HG02938 (cell line): Measurements from ENCODE around the gene SHQ1.

Experiments
- ATAC-seq: cut with Tn5 transposase; IDR thresholded peaks from one replicate; pipeline ENCODE4 v1.9.1; 2021; ENCODE audit warnings: mild to moderate bottlenecking, moderate library complexity; ENCODE audit not compliant: unreplicated experiment

Gene SHQ1

GRCh38 chr3:72855001-72855400 is 6.8 kb upstream of the SHQ1 start:
- no peak for ATAC-seq

DNA sequence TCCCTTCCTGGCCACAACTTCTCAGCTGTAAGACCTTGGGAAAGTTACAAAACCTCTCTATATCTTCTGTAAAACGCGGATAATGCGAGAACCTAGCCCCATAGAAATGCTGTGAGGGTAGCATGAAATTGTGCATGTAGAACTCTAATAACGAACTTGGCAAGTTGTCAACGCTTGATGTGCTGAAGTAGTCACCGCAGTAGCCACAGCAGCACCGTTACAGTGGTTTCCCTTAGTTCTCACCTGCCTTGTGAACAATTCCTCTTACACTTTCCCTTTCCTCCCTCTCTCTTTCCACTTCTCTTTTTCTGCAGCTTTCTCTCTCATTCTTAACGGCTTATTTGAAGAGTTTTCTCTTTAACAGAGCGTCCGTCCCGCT is 447 bp upstream of the SHQ1 start:
- peak; percentile 39 for ATAC-seq

GRCh38 chr3:72847282-72847681 is 963 bp downstream of the SHQ1 start:
- ATAC-seq: no peak

- no peak for ATAC-seq
These were observed 2.1 kb downstream of the SHQ1 start for GRCh38 chr3:72846166-72846565.

DNA sequence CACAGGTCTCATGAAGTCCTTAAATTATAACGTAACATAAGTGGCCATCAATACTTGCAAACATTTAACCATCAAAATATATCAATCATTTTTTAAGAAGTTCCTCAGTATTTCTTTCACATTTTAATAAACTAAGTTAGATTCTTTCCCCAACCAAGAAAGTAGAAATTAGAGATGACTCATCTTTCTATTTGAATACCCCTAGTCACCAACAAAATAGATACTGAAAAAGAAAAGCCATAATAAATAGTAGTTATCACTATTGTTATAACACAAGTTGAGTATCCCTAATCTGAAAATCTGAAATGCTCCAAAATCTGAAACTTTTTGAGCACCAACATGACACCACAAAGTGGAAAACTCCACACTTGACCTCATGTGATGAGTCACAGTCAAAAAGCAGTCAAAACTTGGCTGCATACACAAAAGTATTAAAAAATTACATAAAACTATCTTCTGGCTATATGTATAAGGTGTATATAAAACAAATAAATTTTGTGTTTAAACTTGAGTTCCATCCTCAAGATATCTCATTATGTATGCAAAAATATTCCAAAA is 3.7 kb downstream of the SHQ1 start:
- ATAC-seq: peak; percentile 36

GRCh38 chr3:72839057-72839456 is 9.2 kb downstream of the SHQ1 start:
- no peak for ATAC-seq

- no peak for ATAC-seq
These were observed 11.3 kb downstream of the SHQ1 start for GRCh38 chr3:72836923-72837322.

GRCh38 chr3:72836416-72836815 is 11.8 kb downstream of the SHQ1 start:
- ATAC-seq: no peak

GRCh38 chr3:72830452-72831223 is 17.6 kb downstream of the SHQ1 start:
- no peak for ATAC-seq

GRCh38 chr3:72829701-72830100 is 18.5 kb downstream of the SHQ1 start:
- ATAC-seq: no peak

DNA sequence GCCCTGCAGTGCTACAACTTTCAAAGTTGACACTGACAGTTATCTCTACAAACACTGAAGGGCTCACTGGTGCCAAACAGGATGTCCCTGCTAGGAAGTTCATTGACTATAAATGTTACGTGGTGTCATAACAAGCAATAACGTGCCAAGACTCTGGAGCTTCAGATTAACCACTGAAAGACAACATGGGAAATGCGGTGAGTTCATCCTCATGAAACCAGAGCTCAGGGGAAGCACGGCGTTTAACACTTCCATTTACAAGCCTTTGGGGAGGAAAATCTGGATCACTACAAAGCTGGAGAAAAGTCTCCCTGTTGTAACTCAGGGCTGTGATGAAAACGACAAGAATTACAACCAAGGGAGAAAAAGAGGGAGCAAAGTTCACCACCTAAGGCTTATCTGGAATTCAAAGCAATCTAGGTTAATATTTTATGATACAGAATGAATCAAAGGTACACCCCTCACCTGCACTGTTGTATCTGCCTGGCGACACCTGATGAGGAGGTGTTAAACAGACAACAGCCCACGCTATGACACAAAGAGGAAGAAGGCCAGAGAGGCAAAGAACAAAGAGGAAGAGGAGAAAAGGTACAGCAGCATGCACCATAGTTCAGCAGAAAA is 27.0 kb downstream of the SHQ1 start:
- peak; percentile 30 for ATAC-seq

GRCh38 chr3:72820415-72820814 is 27.8 kb downstream of the SHQ1 start:
- ATAC-seq: no peak

- ATAC-seq: no peak
These were observed 29.3 kb downstream of the SHQ1 start for GRCh38 chr3:72818905-72819304.

- ATAC-seq: no peak
These were observed 30.0 kb downstream of the SHQ1 start for GRCh38 chr3:72818092-72818773.

DNA sequence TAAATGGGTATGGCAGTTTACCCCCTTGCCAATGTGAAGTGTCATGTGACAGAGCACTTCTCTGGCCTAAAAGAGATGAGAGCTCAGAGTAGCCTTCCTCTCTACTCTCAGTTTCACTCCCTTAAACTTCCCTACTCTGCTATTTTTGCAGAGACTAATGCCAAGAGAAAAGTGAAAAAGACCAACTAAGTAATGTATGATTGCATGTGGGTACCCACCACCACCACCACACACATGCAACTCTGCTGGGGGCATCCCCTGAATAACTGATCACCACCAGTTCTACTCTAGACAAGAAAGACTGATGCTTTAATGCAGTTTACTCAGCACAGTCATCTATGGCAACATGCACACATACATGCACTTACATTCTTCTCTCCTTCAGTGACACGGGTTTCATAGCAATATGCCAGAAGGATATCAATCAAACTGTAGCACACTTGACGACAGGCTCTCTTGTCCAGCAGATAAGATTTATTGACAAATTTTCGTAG is 31.3 kb downstream of the SHQ1 start:
- ATAC-seq: peak; percentile 62

- peak; percentile 48 for ATAC-seq
These were observed 33.9 kb downstream of the SHQ1 start for GRCh38 chr3:72814308-72814707.

DNA sequence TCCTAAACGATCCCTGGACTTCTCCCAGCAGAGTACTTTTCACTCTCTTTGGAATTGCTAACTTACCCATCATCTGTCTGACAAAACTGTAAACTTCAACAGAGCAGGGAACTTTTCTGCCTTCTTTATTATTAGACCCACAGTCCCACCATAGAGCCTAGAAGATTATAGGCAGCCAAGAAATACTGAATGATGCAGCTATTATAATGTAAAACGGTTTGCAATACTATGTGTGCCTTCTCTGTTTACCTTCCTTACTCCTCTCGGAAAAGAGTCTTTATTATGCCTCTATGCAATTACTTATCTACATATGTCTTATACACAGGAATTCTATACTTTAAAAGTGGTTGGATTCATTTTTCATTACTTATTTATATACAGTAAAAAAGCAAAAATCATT is 36.0 kb downstream of the SHQ1 start:
- no peak for ATAC-seq

DNA sequence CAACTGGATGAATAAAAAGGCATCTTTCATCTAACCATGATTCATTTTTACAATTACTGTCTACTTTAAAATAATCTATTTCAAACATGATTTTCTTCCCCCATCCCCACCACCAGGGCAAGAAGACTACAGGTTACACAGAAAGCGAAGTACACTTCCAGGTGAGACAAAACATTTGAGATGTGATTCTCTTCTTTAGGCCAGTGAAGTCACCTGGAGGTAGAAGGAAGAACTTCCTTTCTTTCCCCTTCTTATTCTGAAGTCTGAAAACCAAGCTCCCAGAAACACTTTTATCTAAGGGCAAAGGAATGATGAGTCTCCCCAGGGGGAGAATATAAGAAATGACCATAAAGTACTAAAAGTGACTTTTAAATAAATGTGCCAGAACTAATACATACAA is 36.7 kb downstream of the SHQ1 start:
- no peak for ATAC-seq

- ATAC-seq: no peak
These were observed 37.4 kb downstream of the SHQ1 start for GRCh38 chr3:72810659-72811434.

DNA sequence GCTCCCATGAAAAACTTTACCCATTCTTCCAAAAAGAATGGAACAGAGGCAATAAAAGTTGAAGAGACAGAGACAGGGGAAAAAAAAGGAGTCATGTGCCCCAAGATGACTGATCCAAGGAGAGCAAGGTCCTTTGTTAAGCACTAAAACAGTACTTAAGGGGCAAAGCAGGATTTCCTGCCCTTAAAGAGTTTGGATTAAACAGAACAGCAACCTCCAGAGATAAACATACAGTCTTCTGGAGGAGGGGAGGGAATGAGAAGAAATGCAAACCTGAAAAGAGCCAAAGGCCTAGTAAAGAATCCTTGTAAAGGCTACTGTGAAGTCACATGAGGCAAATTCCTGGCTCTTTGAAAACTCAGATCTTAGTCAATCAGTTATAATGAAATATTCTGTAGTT is 38.2 kb downstream of the SHQ1 start:
- no peak for ATAC-seq

DNA sequence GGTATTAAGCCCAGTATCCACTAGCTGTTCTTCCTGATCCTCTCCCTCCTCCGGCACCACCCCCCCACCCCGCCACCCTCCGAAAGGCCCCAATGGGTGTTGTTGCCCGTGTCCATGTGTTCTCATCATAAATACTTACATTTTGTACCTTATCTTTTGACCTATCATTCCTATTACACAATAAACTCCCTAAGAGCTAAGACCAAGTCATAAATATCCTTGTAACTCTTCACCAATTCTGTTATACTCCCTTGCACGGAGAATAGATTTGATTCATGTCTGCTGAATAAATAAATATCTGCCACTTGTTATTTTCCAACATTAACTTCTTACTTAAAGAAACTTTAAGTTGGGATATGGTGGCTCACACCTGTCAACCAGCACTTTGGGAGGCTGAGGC is 43.9 kb downstream of the SHQ1 start:
- ATAC-seq: no peak
